Mucosa of rectum (tissue), 2 donors: ENCODE results near the gene RASGRF2.

ENCODE experiments used
- H3K27ac ChIP-seq, 2 donors: one replicate each; pipeline ENCODE4 v1.7.0; 2013; ENCODE audit warnings: inconsistent platforms in 2 of 2, low read depth in 2 of 2, low read length in 2 of 2
- H3K27me3 ChIP-seq, 2 donors: one replicate each; pipeline ENCODE4 v1.7.0; 2013; ENCODE audit warnings: low read length in 2 of 2; ENCODE audit not compliant: control insufficient read depth in 2 of 2, insufficient read depth in 2 of 2
- H3K36me3 ChIP-seq, 2 donors: one replicate each; pipeline ENCODE4 v1.7.0; 2013; ENCODE audit warnings: low read length in 2 of 2; ENCODE audit not compliant: control insufficient read depth in 2 of 2, insufficient read depth in 2 of 2
- H3K4me1 ChIP-seq, 2 donors: one replicate each; pipeline ENCODE4 v1.7.0; 2013; ENCODE audit warnings: low read length in 2 of 2, mild to moderate bottlenecking in 1 of 2; ENCODE audit not compliant: control insufficient read depth in 2 of 2, insufficient read depth in 2 of 2
- H3K4me3 ChIP-seq, 2 donors: one replicate each; pipeline ENCODE4 v1.7.0; 2013; ENCODE audit warnings: low read length in 2 of 2
- H3K9ac ChIP-seq, 2 donors: one replicate each; pipeline ENCODE4 v1.7.0; 2013; ENCODE audit warnings: low read length in 2 of 2, low read depth in 1 of 2, mild to moderate bottlenecking in 1 of 2
- H3K9me3 ChIP-seq, 2 donors: one replicate each; pipeline ENCODE4 v1.7.0; 2013; ENCODE audit warnings: low read length in 2 of 2; ENCODE audit not compliant: control insufficient read depth in 2 of 2
- donor health status: healthy.
- donor health status: Normal muscosa, but diverticular disease.

The RASGRF2 gene

GRCh38 chr5:80976985-80977384 is 16.8 kb downstream of the RASGRF2 start:
- no peaks in the 10 kb centered on the region for H3K27me3 ChIP-seq
- H3K4me3 ChIP-seq = no peak overlapping the region
- no peaks in the 10 kb centered on the region for H3K4me1 ChIP-seq
- no peak overlapping the region for H3K9ac ChIP-seq
- H3K36me3 ChIP-seq = no peaks in the 10 kb centered on the region
- H3K27ac ChIP-seq = no peak overlapping the region
- H3K9me3 ChIP-seq = no peaks in the 10 kb centered on the region

- Histone ChIP-seq H3K9me3 (no peaks in the 10 kb centered on the region), H3K4me3 (no peak overlapping the region), H3K27me3 (no peaks in the 10 kb centered on the region), H3K36me3 (no peaks in the 10 kb centered on the region), H3K27ac (no peak overlapping the region), H3K4me1 (no peaks in the 10 kb centered on the region), H3K9ac (no peak overlapping the region)
Measured at GRCh38 chr5:80977764-80978163, 17.6 kb downstream of the RASGRF2 start.

- Histone ChIP-seq H3K36me3 (no peaks in the 10 kb centered on the region), H3K27ac (no peak overlapping the region), H3K4me3 (no peak overlapping the region)
Measured at GRCh38 chr5:80978772-80979317, 18.7 kb downstream of the RASGRF2 start.

GRCh38 chr5:80982093-80982492 is 21.9 kb downstream of the RASGRF2 start:
- H3K4me3 ChIP-seq = no peak overlapping the region
- no peaks in the 10 kb centered on the region for H3K4me1 ChIP-seq
- H3K36me3 ChIP-seq = no peaks in the 10 kb centered on the region
- H3K27me3 ChIP-seq = no peaks in the 10 kb centered on the region
- no peaks in the 10 kb centered on the region for H3K9me3 ChIP-seq
- no peak overlapping the region for H3K27ac ChIP-seq
- H3K9ac ChIP-seq = no peak overlapping the region

More at GRCh38 chr5:80978772-80979317, 18.7 kb downstream of the RASGRF2 start:
- Histone ChIP-seq H3K4me1 (no peaks in the 10 kb centered on the region), H3K9ac (no peak overlapping the region), H3K9me3 (no peaks in the 10 kb centered on the region), H3K27me3 (no peaks in the 10 kb centered on the region)

GRCh38 chr5:80985600-80986228 is 25.6 kb downstream of the RASGRF2 start:
- Histone ChIP-seq H3K4me1 (no peaks in the 10 kb centered on the region), H3K27ac (no peak overlapping the region)

GRCh38 chr5:80986382-80986781 is 26.2 kb downstream of the RASGRF2 start:
- Histone ChIP-seq H3K27me3 (no peaks in the 10 kb centered on the region), H3K36me3 (no peaks in the 10 kb centered on the region), H3K4me3 (no peak overlapping the region), H3K27ac (no peak overlapping the region), H3K9me3 (no peaks in the 10 kb centered on the region), H3K9ac (no peak overlapping the region), H3K4me1 (no peaks in the 10 kb centered on the region)

More at GRCh38 chr5:80985600-80986228, 25.6 kb downstream of the RASGRF2 start:
- Histone ChIP-seq H3K36me3 (no peaks in the 10 kb centered on the region), H3K9me3 (no peaks in the 10 kb centered on the region), H3K9ac (no peak overlapping the region), H3K27me3 (no peaks in the 10 kb centered on the region), H3K4me3 (no peak overlapping the region)

GRCh38 chr5:80987078-80987766 is 27.1 kb downstream of the RASGRF2 start:
- Histone ChIP-seq H3K4me1 (no peaks in the 10 kb centered on the region), H3K27ac (no peak overlapping the region), H3K9me3 (no peaks in the 10 kb centered on the region), H3K4me3 (no peak overlapping the region), H3K27me3 (no peaks in the 10 kb centered on the region), H3K36me3 (no peaks in the 10 kb centered on the region), H3K9ac (no peak overlapping the region)

GRCh38 chr5:80988419-80988935 is 28.3 kb downstream of the RASGRF2 start:
- H3K27me3 ChIP-seq = no peaks in the 10 kb centered on the region
- H3K4me1 ChIP-seq = no peaks in the 10 kb centered on the region
- H3K9me3 ChIP-seq = no peaks in the 10 kb centered on the region
- no peaks in the 10 kb centered on the region for H3K36me3 ChIP-seq
- no peak overlapping the region for H3K27ac ChIP-seq
- H3K4me3 ChIP-seq = no peak overlapping the region
- no peak overlapping the region for H3K9ac ChIP-seq

GRCh38 chr5:80989883-80990282 is 29.7 kb downstream of the RASGRF2 start:
- no peaks in the 10 kb centered on the region for H3K9me3 ChIP-seq
- no peak overlapping the region for H3K9ac ChIP-seq
- no peaks in the 10 kb centered on the region for H3K4me1 ChIP-seq
- no peaks in the 10 kb centered on the region for H3K36me3 ChIP-seq
- H3K27me3 ChIP-seq = no peaks in the 10 kb centered on the region
- no peak overlapping the region for H3K27ac ChIP-seq
- no peak overlapping the region for H3K4me3 ChIP-seq

GRCh38 chr5:80990527-80990926 is 30.4 kb downstream of the RASGRF2 start:
- H3K9me3 ChIP-seq = no peaks in the 10 kb centered on the region
- H3K9ac ChIP-seq = no peak overlapping the region
- no peaks in the 10 kb centered on the region for H3K36me3 ChIP-seq
- H3K27ac ChIP-seq = no peak overlapping the region
- no peak overlapping the region for H3K4me3 ChIP-seq
- H3K27me3 ChIP-seq = no peaks in the 10 kb centered on the region
- no peaks in the 10 kb centered on the region for H3K4me1 ChIP-seq
